Retinal pigment epithelial cell (primary cell): ENCODE results near the gene PDZD2.

Experiments used
- DNase-seq: peaks from one replicate; pipeline ENCODE4 v3.0.0-alpha.2; 2010; ENCODE audit warnings: low read depth
- H3K4me3 ChIP-seq: 2 replicates; pipeline ENCODE4 v1.5.1; 2011; ENCODE audit warnings: mild to moderate bottlenecking, low read length, control low read depth, moderate library complexity
- CTCF ChIP-seq: conservative IDR thresholded peaks from 2 replicates; pipeline ENCODE4 v1.5.1; 2011; ENCODE audit warnings: low read depth, low read length, control low read depth, inconsistent platforms

Gene PDZD2

DNA sequence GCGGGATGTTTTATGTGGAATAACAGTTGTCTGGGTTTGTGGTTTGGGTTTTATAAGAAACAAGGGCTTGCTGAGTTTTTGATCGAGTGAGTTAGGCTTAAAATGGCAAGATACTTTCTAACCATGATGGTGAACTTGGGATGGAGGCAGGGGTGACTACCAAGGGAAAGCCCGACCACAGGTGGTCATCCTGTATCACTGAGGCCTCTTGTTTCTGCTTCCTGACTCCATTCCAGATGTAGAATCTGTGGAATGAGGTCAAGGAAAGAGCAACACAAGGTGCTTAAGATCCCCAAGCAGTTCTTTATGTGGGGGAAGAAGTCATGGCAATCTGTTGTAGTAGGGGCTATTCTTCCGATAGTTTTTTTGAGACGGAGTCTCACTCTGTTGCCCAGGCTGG lies 412.9 kb downstream of the PDZD2 start:
- no peak for DNase-seq
- TF ChIP-seq CTCF: no peak
- no peak overlapping the region for H3K4me3 ChIP-seq

- no peak for DNase-seq
- no peak overlapping the region for H3K4me3 ChIP-seq
- TF ChIP-seq CTCF: no peak
These were observed 417.2 kb downstream of the PDZD2 start for GRCh38 chr5:32055891-32056866.

DNA sequence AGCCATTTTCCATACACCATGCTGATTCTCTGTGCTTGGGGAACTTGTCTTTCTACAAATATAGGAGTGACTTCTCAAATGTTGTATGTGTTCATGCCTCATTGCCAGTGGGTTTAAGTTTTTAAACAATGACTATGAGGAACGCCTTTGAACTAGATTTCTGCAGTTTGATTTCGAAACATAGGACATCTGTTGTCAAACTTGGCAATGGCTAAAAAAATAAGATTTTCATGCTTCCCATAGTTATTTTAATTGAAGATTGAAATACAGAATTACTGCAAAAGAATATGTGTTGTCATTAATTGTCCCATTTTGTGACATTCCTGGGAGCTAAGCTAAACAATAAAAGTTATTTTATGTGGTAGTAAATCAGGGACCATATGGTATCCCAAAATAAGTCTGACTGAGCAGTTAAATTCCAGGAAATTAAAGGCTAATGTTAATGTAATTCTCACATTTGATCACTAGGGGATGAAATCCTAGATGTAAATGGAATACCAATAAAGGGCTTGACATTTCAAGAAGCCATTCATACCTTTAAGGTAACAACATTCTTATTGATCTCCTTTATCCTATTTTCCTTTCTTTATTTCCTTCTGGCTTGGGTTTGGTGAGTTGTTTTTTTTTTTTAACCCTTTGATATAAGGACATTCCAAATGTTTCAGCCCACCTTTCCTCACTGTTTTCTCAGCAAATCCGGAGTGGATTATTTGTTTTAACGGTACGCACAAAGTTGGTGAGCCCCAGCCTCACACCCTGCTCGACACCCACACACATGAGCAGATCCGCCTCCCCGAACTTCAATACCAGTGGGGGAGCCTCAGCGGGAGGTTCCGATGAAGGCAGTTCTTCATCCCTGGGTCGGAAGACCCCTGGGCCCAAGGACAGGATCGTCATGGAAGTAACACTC lies 418.5 kb downstream of the PDZD2 start:
- DNase-seq: no peak
- peak; percentile 32 for TF ChIP-seq CTCF
- no peak overlapping the region for H3K4me3 ChIP-seq

GRCh38 chr5:32058101-32058500 lies 419.2 kb downstream of the PDZD2 start:
- no peak overlapping the region for H3K4me3 ChIP-seq
- DNase-seq: no peak
- no peak for TF ChIP-seq CTCF

DNA sequence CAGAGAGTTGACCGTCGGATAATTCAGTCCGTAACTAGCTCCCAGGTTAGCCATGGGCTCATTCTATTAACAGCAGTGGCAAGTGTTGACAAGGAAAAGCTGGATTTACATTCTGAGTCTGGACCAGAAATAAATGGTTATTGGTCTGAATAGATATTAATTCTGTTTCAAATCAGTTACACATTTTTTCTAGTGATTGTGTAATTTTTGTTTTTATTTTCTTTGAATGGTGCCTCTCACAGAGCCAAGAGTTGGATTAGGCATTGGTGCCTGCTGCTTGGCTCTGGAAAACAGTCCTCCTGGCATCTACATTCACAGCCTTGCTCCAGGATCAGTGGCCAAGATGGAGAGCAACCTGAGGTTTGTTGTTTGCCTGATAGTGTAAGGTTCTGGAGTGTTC lies 420.1 kb downstream of the PDZD2 start:
- DNase-seq: no peak
- H3K4me3 ChIP-seq: no peak overlapping the region
- no peak for TF ChIP-seq CTCF

GRCh38 chr5:32059761-32060530 lies 421.0 kb downstream of the PDZD2 start:
- DNase-seq: no peak
- TF ChIP-seq CTCF: no peak
- no peak overlapping the region for H3K4me3 ChIP-seq
